Panc1 (cell line): ENCODE data around the gene CCNQ.

Experiments
- POLR2AphosphoS5 ChIP-seq: IDR thresholded peaks from 2 replicates; pipeline ENCODE4 v1.6.1; 2012; ENCODE audit warnings: mild to moderate bottlenecking, low read depth, low read length, moderate library complexity
- SIN3A ChIP-seq: IDR thresholded peaks from 2 replicates; pipeline ENCODE4 v1.6.1; 2012; ENCODE audit warnings: low read depth, mild to moderate bottlenecking, low read length, moderate library complexity, borderline replicate concordance; ENCODE audit not compliant: insufficient read depth
- TF ChIP-seq, protein P1 (sequence below): fragments of 450-650 bp; IDR thresholded peaks from 2 replicates; pipeline ENCODE4 v1.5.1; 2017; ENCODE audit warnings: mild to moderate bottlenecking

DNA sequence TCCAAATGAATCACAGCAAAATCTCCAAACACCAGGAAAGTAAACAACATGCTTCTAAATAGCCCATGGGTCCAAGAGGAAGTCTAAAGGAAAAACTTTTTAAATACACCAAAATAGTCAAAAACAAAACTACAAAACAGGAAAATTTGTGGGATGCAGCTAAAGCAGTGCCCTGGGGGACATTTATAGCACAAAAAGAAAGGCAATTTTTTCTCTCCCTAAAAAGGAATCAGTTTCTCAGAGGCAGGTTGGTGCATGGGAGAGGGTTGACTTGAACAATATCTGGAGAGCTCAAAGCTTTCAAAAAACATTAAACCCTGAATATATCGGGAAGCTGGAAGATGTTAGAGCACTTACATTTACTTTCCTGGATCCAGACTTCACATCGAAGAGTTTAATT is 32.4 kb upstream of the CCNQ start:
- TF ChIP-seq, protein P1, sequence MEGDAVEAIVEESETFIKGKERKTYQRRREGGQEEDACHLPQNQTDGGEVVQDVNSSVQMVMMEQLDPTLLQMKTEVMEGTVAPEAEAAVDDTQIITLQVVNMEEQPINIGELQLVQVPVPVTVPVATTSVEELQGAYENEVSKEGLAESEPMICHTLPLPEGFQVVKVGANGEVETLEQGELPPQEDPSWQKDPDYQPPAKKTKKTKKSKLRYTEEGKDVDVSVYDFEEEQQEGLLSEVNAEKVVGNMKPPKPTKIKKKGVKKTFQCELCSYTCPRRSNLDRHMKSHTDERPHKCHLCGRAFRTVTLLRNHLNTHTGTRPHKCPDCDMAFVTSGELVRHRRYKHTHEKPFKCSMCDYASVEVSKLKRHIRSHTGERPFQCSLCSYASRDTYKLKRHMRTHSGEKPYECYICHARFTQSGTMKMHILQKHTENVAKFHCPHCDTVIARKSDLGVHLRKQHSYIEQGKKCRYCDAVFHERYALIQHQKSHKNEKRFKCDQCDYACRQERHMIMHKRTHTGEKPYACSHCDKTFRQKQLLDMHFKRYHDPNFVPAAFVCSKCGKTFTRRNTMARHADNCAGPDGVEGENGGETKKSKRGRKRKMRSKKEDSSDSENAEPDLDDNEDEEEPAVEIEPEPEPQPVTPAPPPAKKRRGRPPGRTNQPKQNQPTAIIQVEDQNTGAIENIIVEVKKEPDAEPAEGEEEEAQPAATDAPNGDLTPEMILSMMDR, result no peak
- TF ChIP-seq POLR2AphosphoS5 (no peak), SIN3A (no peak)
